Smooth muscle cell (in vitro differentiated cells): ENCODE results near the gene FAM53C. TPM values are rescaled to one million over a fixed set of nuclear protein-coding genes. Genes with fewer than 3 reads are reported as not detected.

Experiments
- DNase-seq: peaks from one replicate; lab custom pipeline; 2025; ENCODE audit not compliant: unreplicated experiment; lab: John Stamatoyannopoulos, UW
- H2AFZ ChIP-seq: fragments of 200-600 bp; sonication (generic); 2 replicates; pipeline ENCODE4 v1.6.0; 2016; ENCODE audit warnings: antibody characterized with exemption, low read depth, mild to moderate bottlenecking
- H3F3A ChIP-seq: fragments of 200-600 bp; sonication (generic); 2 replicates; pipeline ENCODE4 v1.6.0; 2017; ENCODE audit warnings: antibody characterized with exemption, low read depth
- H3K27ac ChIP-seq: fragments of 200-600 bp; sonication (generic); 2 replicates; pipeline ENCODE4 v1.5.1; 2016; ENCODE audit warnings: low read depth, mild to moderate bottlenecking
- H3K27me3 ChIP-seq: fragments of 200-600 bp; sonication (generic); 2 replicates; pipeline ENCODE4 v1.6.1; 2016; ENCODE audit warnings: low read depth, mild to moderate bottlenecking
- H3K36me3 ChIP-seq: fragments of 200-600 bp; sonication (generic); 2 replicates; pipeline ENCODE4 v1.5.1; 2016; ENCODE audit warnings: low read depth
- H3K4me1 ChIP-seq: fragments of 200-600 bp; sonication (generic); 2 replicates; pipeline ENCODE4 v1.5.1; 2016; ENCODE audit warnings: low read depth
- H3K4me2 ChIP-seq: fragments of 200-600 bp; sonication (generic); 2 replicates; pipeline ENCODE4 v1.6.0; 2016; ENCODE audit warnings: mild to moderate bottlenecking
- H3K4me3 ChIP-seq: fragments of 200-600 bp; sonication (generic); 2 replicates; pipeline ENCODE4 v1.5.1; 2016; ENCODE audit warnings: mild to moderate bottlenecking
- H3K79me2 ChIP-seq: fragments of 200-600 bp; sonication (generic); 2 replicates; pipeline ENCODE4 v1.6.0; 2016; ENCODE audit warnings: low read depth, mild to moderate bottlenecking
- H3K9ac ChIP-seq: fragments of 200-600 bp; sonication (generic); 2 replicates; pipeline ENCODE4 v1.6.0; 2016; ENCODE audit warnings: low read depth
- H3K9me3 ChIP-seq: fragments of 200-600 bp; sonication (generic); replicated peaks from 2 replicates; pipeline ENCODE4 v1.5.1; 2016; ENCODE audit warnings: low read depth
- H4K20me1 ChIP-seq: fragments of 200-600 bp; sonication (generic); 2 replicates; pipeline ENCODE4 v1.6.0; 2016; ENCODE audit warnings: low read depth
- CTCF ChIP-seq: fragments of 200-600 bp; sonication (generic); IDR thresholded peaks from 2 replicates; pipeline ENCODE4 v1.5.1; 2017; ENCODE audit warnings: borderline replicate concordance, mild to moderate bottlenecking, antibody characterized with exemption; ENCODE audit not compliant: insufficient read depth, poor library complexity, severe bottlenecking
- WGBS: methylation state at CpG from one replicate; pipeline ENCODE4 v1.1.7; 2016; ENCODE audit warnings: low lambda C conversion rate; 5-methylcytosine and 5-hydroxymethylcytosine counted together
- polyA plus RNA-seq: library from polyadenylated mRNA; unstranded; fragments of >200 nt; fragmentation: Nextera tagmentation; extraction: Ambion mirVana; gene quantifications from 2 replicates; pipeline ENCODE4 v1.2.1, GENCODE V29; 2016
- total RNA-seq: library from RNA; depleted of rRNA; stranded (reverse); fragments of >200 nt; gene quantifications from 2 replicates; pipeline ENCODE4 v1.2.3, GENCODE V29; 2014

Gene FAM53C
- total and polyA plus RNA-seq, 2 experiments from 2014 or later, result 34.8 to 45.1 TPM

- Histone ChIP-seq H2AFZ (no peak overlapping the region), H3F3A (peaks cover 51% of the 10 kb centered on the region), H3K27ac (no peak overlapping the region), H3K27me3 (no peaks in the 10 kb centered on the region), H3K9ac (no peak overlapping the region), H4K20me1 (peaks cover 40% of the 10 kb centered on the region), H3K36me3 (no peaks in the 10 kb centered on the region), H3K4me1 (peaks cover 18% of the 10 kb centered on the region), H3K9me3 (no peaks in the 10 kb centered on the region), H3K79me2 (peaks cover 26% of the 10 kb centered on the region), H3K4me2 (no peak overlapping the region), H3K4me3 (no peak overlapping the region)
- no peak for DNase-seq
- 100% methylated on average over 1 of the region's 1 CpG for WGBS
- TF ChIP-seq CTCF, result no peak
These were observed 13.0 kb downstream of the FAM53C start for GRCh38 chr5:138351056-138351455.

GRCh38 chr5:138351517-138351916 lies 13.5 kb downstream of the FAM53C start:
- Histone ChIP-seq H2AFZ (no peak overlapping the region), H3K9ac (no peak overlapping the region), H3K79me2 (peaks cover 30% of the 10 kb centered on the region), H3F3A (peaks cover 51% of the 10 kb centered on the region), H3K27me3 (no peaks in the 10 kb centered on the region), H4K20me1 (peaks cover 44% of the 10 kb centered on the region), H3K4me2 (no peak overlapping the region), H3K36me3 (no peaks in the 10 kb centered on the region), H3K9me3 (no peaks in the 10 kb centered on the region), H3K4me3 (no peak overlapping the region), H3K27ac (no peak overlapping the region), H3K4me1 (peaks cover 18% of the 10 kb centered on the region)
- DNase-seq, result no peak
- no peak for TF ChIP-seq CTCF

DNA sequence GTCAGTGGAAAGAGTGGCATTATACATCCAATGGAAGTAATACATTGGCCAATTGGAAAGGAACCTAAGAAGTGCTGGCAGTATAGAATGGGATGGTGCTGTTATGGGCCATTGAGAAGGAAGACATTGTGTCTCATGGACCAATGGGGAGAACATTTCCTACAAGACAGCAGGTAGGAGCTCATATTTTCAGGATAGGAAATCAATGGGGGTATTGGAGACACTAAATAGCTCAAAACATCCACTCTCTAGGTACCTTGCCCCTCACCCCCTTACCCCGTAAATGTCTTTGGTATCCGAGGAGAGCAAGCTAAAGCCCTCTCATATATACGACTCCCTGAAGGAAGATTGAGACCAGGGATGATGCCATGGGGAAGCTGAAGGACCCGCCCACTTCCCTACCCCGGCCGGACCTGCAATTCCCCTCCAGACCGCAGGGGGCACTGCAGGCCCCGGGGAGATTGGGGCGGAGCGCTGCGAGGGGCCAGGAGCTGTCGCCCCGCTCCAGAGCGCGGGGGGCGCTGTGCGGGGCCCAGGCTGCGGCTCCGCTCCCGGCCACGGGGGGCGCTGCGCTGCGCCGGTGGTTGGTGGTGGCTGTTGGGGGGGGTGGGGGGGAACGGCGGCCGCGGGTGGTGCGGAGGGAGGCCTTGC lies 14.1 kb downstream of the FAM53C start, which contains the start of gene KDM3B:
Gene KDM3B, plus strand, starts transcription at position 615 of the 651 bp plus-strand sequence. CDS start 111 bp downstream, outside the sequence.
- Histone ChIP-seq H2AFZ (peak within 1 kb of the TSS; percentile 8), H3K27ac (peak within 1 kb of the TSS; percentile 83), H3K4me3 (peak within 1 kb of the TSS; percentile 96), H3K4me1 (peaks cover 18% of the 10 kb centered on the region), H3K4me2 (peak within 1 kb of the TSS; percentile 87), H3K36me3 (no peaks in the 10 kb centered on the region), H3K9ac (peak within 1 kb of the TSS; percentile 90), H3K27me3 (no peaks in the 10 kb centered on the region), H3F3A (peaks cover 51% of the 10 kb centered on the region), H3K9me3 (no peaks in the 10 kb centered on the region), H4K20me1 (peaks cover 50% of the 10 kb centered on the region), H3K79me2 (peaks cover 37% of the 10 kb centered on the region)
- 9% methylated on average over 21 of the region's 30 CpGs for WGBS
- TF ChIP-seq CTCF, result peak; percentile 100
- peak; percentile 65 for DNase-seq
